Calu3 (cell line): Measurements from ENCODE around the gene PPP6R2. TPM values are rescaled to one million over a fixed set of nuclear protein-coding genes. Genes with fewer than 3 reads are reported as not detected.

Experiments used
- BruUV-seq: library from RNA; stranded (reverse); fragments of 400-500 nt; replicated peaks from 2 replicates; lab custom pipeline; 2021; lab: Mats Ljungman, UMichigan
- CTCF ChIA-PET: fragments of 300-600 bp; sonication (Branson Sonifier 250); formaldehyde crosslinking; loops from one replicate; lab custom pipeline; 2022; ENCODE audit warnings: antibody characterized with exemption; lab: Charles Lee
- DNase-seq: peaks from one replicate; pipeline ENCODE4 v3.0.0; 2022
- H3K27ac Mint-ChIP-seq: one replicate; pipeline ENCODE4 v1.8.0; 2022; ENCODE audit warnings: mixed read lengths; ENCODE audit not compliant: unreplicated experiment
- H3K27me3 Mint-ChIP-seq: one replicate; pipeline ENCODE4 v1.8.0; 2022; ENCODE audit warnings: mixed read lengths; ENCODE audit not compliant: unreplicated experiment
- H3K36me3 Mint-ChIP-seq: one replicate; pipeline ENCODE4 v1.8.0; 2022; ENCODE audit warnings: mild to moderate bottlenecking, moderate library complexity, mixed read lengths; ENCODE audit not compliant: insufficient read depth, unreplicated experiment
- H3K4me1 Mint-ChIP-seq: one replicate; pipeline ENCODE4 v1.8.0; 2022; ENCODE audit warnings: mild to moderate bottlenecking, low read depth, mixed read lengths; ENCODE audit not compliant: unreplicated experiment
- H3K4me3 Mint-ChIP-seq: one replicate; pipeline ENCODE4 v1.8.0; 2022; ENCODE audit warnings: mild to moderate bottlenecking, low read depth, moderate library complexity, mixed read lengths; ENCODE audit not compliant: unreplicated experiment
- H3K9me3 Mint-ChIP-seq: one replicate; pipeline ENCODE4 v1.8.0; 2022; ENCODE audit warnings: low read depth, mixed read lengths; ENCODE audit not compliant: unreplicated experiment
- CTCF ChIP-seq: fragments of 200-600 bp; IDR thresholded peaks from one replicate; pipeline ENCODE4 v1.8.0; 2022; ENCODE audit warnings: antibody characterized with exemption; ENCODE audit not compliant: unreplicated experiment
- intact Hi-C: fragments of 100-400 bp; cut with micrococcal nuclease; formaldehyde crosslinking; loops from one replicate; pipeline ENCODE4 v1.10.0; 2022; ENCODE audit not compliant: unreplicated experiment
- total RNA-seq: library from RNA; stranded (reverse); gene quantifications from 2 replicates; pipeline ENCODE4 v1.2.3, GENCODE V29; 2022

The PPP6R2 gene
- total RNA-seq, 1 experiment from 2014 or later, result 47.1 TPM

- peaks cover 17% of the 10 kb centered on the region for H3K36me3 Mint-ChIP-seq
- DNase-seq, result no peak
- no peak overlapping the region for H3K4me3 Mint-ChIP-seq
- peaks cover 20% of the 10 kb centered on the region for H3K4me1 Mint-ChIP-seq
- no TSS peak for BruUV-seq
- intact Hi-C loops, result loop anchor here (10.0 kb wide), 1 partner anchor 46 kb away; no protein-coding TSS in a partner anchor
- CTCF ChIA-PET, result interaction anchor here (0.6 to 0.7 kb wide), 2 partner anchors 17 to 106 kb away, joined by 3 read pairs; partner anchors contain the start of gene NCAPH2
- H3K27me3 Mint-ChIP-seq, result no peaks in the 10 kb centered on the region
- no peak overlapping the region for H3K27ac Mint-ChIP-seq
- H3K9me3 Mint-ChIP-seq, result no peaks in the 10 kb centered on the region
- no peak for TF ChIP-seq CTCF
These were observed 147.6 kb downstream of the PPP6R2 start for GRCh38 chr22:50490531-50491308.

Other genes starting within 250 kb of the PPP6R2 start
- 1.6 and 2.0 TPM in 2 replicates for gene PANX2, start 172.6 kb upstream of the PPP6R2 start, total RNA-seq
- 57.3 and 62.9 TPM in 2 replicates for gene TRABD, start 157.4 kb upstream of the PPP6R2 start, total RNA-seq
- 28.6 and 29.5 TPM in 2 replicates for gene SELENOO, start 142.3 kb upstream of the PPP6R2 start, total RNA-seq
- gene TUBGCP6, start 98.3 kb upstream of the PPP6R2 start, total RNA-seq, result 49.7 and 54.7 TPM in 2 replicates
- 52.9 and 69.2 TPM in 2 replicates for gene HDAC10, start 92.1 kb upstream of the PPP6R2 start, total RNA-seq
- gene MAPK12, start 81.6 kb upstream of the PPP6R2 start, total RNA-seq, result 21.1 and 27.5 TPM in 2 replicates
- 14.3 and 23.7 TPM in 2 replicates for gene MAPK11, start 72.9 kb upstream of the PPP6R2 start, total RNA-seq
- gene PLXNB2, start 35.7 kb upstream of the PPP6R2 start, total RNA-seq, result 298 and 337 TPM in 2 replicates
- gene DENND6B, start 16.3 kb upstream of the PPP6R2 start, total RNA-seq, result 13.2 and 19.0 TPM in 2 replicates
- gene SBF1, start 131.7 kb downstream of the PPP6R2 start, total RNA-seq, result 102 and 104 TPM in 2 replicates
- gene ADM2, start 138.2 kb downstream of the PPP6R2 start, total RNA-seq, result 10.2 and 13.6 TPM in 2 replicates
- 0.45 TPM in 1 of 2 replicates, not detected in the other for gene MIOX, start 143.5 kb downstream of the PPP6R2 start, total RNA-seq
- gene LMF2, start 164.4 kb downstream of the PPP6R2 start, total RNA-seq, result 85.2 and 87.1 TPM in 2 replicates
- 73.2 and 92.0 TPM in 2 replicates for gene NCAPH2, start 164.9 kb downstream of the PPP6R2 start, total RNA-seq
- 3.6 and 5.3 TPM in 2 replicates for gene SCO2, start 182.3 kb downstream of the PPP6R2 start, total RNA-seq
- 44.1 and 62.2 TPM in 2 replicates for gene TYMP, start 186.7 kb downstream of the PPP6R2 start, total RNA-seq
- 1.6 and 3.0 TPM in 2 replicates for gene KLHDC7B, start 202.6 kb downstream of the PPP6R2 start, total RNA-seq
- gene SYCE3, start 219.6 kb downstream of the PPP6R2 start, total RNA-seq, result not detected in 2 replicates
- 72.6 and 77.0 TPM in 2 replicates for gene CPT1B, start 235.1 kb downstream of the PPP6R2 start, total RNA-seq
- 80.9 and 83.2 TPM in 2 replicates for gene CHKB, start 239.5 kb downstream of the PPP6R2 start, total RNA-seq